B cell (primary cell): ENCODE results near the gene PREX1. TPM values are rescaled to one million over a fixed set of nuclear protein-coding genes. Genes with fewer than 3 reads are reported as not detected.

Experiments used
- ATAC-seq: fragments of 200-7000 bp; cut with Tn5 transposase; one replicate; pipeline ENCODE4 v1.10.0; 2021; ENCODE audit warnings: low read depth, mild to moderate bottlenecking, moderate number of reproducible peaks, moderate library complexity
- CTCF ChIA-PET: fragments of 350-600 bp; sonication (Branson Sonifier 250); formaldehyde crosslinking; loops from one replicate; lab custom pipeline; 2021; ENCODE audit warnings: antibody characterized with exemption, inconsistent platforms; lab: Charles Lee
- POLR2A ChIA-PET: fragments of 350-600 bp; sonication (Branson Sonifier 250); formaldehyde crosslinking; loops from one replicate; lab custom pipeline; 2021; ENCODE audit warnings: antibody characterized with exemption; lab: Charles Lee
- DNase-seq: peaks from one replicate; pipeline ENCODE4 v3.0.0; 2013
- H2AFZ ChIP-seq: 2 replicates; pipeline ENCODE4 v1.6.1; 2012; ENCODE audit warnings: mild to moderate bottlenecking, low read depth, low read length; ENCODE audit not compliant: insufficient read depth, poor library complexity, severe bottlenecking
- H3K27ac ChIP-seq, 2 donors: 1 replicate in 1 of 2; 2 replicates in 1 of 2; pipeline ENCODE4 v1.5.1; 2012 to 2013; ENCODE audit warnings: low read length in 2 of 2, mild to moderate bottlenecking in 2 of 2, moderate library complexity in 1 of 2
- H3K27me3 ChIP-seq, 4 experiments: fragments of 200-600 bp in 1 of 4; sonication (generic) in 1 of 4; replicated peaks in 1 of 4; 1 replicate in 2 of 4; 2 replicates in 2 of 4; pipeline versions ENCODE4 v1.6.1 to v1.7.0; 2013 to 2016; ENCODE audit warnings: low read length in 3 of 4, mild to moderate bottlenecking in 2 of 4, mixed read lengths in 1 of 4, moderate library complexity in 1 of 4; ENCODE audit not compliant: insufficient read depth in 4 of 4, control insufficient read depth in 3 of 4; ENCODE audit errors: control extremely low read depth in 1 of 4
- H3K36me3 ChIP-seq, 2 experiments: replicated peaks in 1 of 2; 1 replicate in 1 of 2; 2 replicates in 1 of 2; pipeline versions ENCODE4 v1.6.1 to v1.7.1; 2013; ENCODE audit warnings: low read length in 1 of 2; ENCODE audit not compliant: insufficient read depth in 2 of 2, control insufficient read depth in 1 of 2; ENCODE audit errors: control extremely low read depth in 1 of 2, extremely low read depth in 1 of 2
- H3K4me1 ChIP-seq, 2 donors: fragments of 200-600 bp in 1 of 2; sonication (generic) in 1 of 2; 1 replicate in 1 of 2; 2 replicates in 1 of 2; pipeline versions ENCODE4 v1.5.1 to v1.6.1; 2013 to 2017; ENCODE audit warnings: low read length in 2 of 2; ENCODE audit not compliant: control insufficient read depth in 2 of 2, insufficient read depth in 2 of 2
- H3K4me2 ChIP-seq: replicated peaks from 2 replicates; pipeline ENCODE3; 2012; ENCODE audit warnings: mild to moderate bottlenecking, low read depth, low read length; ENCODE audit not compliant: poor library complexity, severe bottlenecking
- H3K4me3 ChIP-seq, 5 experiments: fragments of 200-600 bp in 1 of 5; sonication (generic) in 1 of 5; 1 replicate in 3 of 5; 2 replicates in 2 of 5; pipeline versions ENCODE4 v1.5.1 to v1.7.0; 2011 to 2016; ENCODE audit warnings: low read length in 4 of 5, mild to moderate bottlenecking in 4 of 5, low read depth in 2 of 5, control low read depth in 1 of 5, moderate library complexity in 1 of 5; ENCODE audit not compliant: insufficient read depth in 1 of 5; ENCODE audit errors: control extremely low read depth in 1 of 5, extremely low read depth in 1 of 5
- H3K79me2 ChIP-seq: fragments of 200-600 bp; sonication (generic); one replicate; pipeline ENCODE4 v1.6.0; 2016; ENCODE audit warnings: low read length; ENCODE audit not compliant: control insufficient read depth, insufficient read depth
- H3K9ac ChIP-seq: fragments of 200-600 bp; sonication (generic); 2 replicates; pipeline ENCODE4 v1.6.1; 2017; ENCODE audit warnings: mild to moderate bottlenecking, low read length, moderate library complexity
- H3K9me3 ChIP-seq, 3 donors: one replicate each; pipeline versions ENCODE4 v1.6.1 to v1.7.1; 2013; ENCODE audit warnings: low read length in 2 of 3; ENCODE audit not compliant: control insufficient read depth in 2 of 3, insufficient read depth in 1 of 3; ENCODE audit errors: control extremely low read depth in 1 of 3
- H4K20me1 ChIP-seq: 2 replicates; pipeline ENCODE4 v1.6.0; 2012; ENCODE audit warnings: mild to moderate bottlenecking, low read length; ENCODE audit not compliant: insufficient read depth, control insufficient read depth, poor library complexity, severe bottlenecking
- H3K27ac Mint-ChIP-seq: one replicate; pipeline ENCODE4 v1.8.0; 2021; ENCODE audit warnings: mixed read lengths
- H3K27me3 Mint-ChIP-seq: one replicate; pipeline ENCODE4 v1.8.0; 2021; ENCODE audit warnings: mixed read lengths
- H3K4me1 Mint-ChIP-seq: one replicate; pipeline ENCODE4 v1.8.0; 2021; ENCODE audit warnings: mixed read lengths
- H3K4me3 Mint-ChIP-seq: one replicate; pipeline ENCODE4 v1.8.0; 2021; ENCODE audit warnings: mixed read lengths
- H3K9me3 Mint-ChIP-seq: one replicate; pipeline ENCODE4 v1.8.0; 2022; ENCODE audit warnings: mixed read lengths; ENCODE audit not compliant: insufficient read depth
- EZH2 ChIP-seq: IDR thresholded peaks from 2 replicates; pipeline ENCODE4 v1.6.1; 2012; ENCODE audit warnings: borderline replicate concordance, low read depth, mild to moderate bottlenecking, moderate library complexity, low read length; ENCODE audit not compliant: insufficient read depth, poor library complexity, severe bottlenecking
- WGBS: methylation state at CpG from one replicate; pipeline ENCODE4 v1.1.5; 2013; ENCODE audit warnings: missing lambda C conversion rate; ENCODE audit not compliant: insufficient coverage; 5-methylcytosine and 5-hydroxymethylcytosine counted together
- intact Hi-C: fragments of 100-400 bp; cut with micrococcal nuclease; formaldehyde crosslinking; loops from one replicate; pipeline ENCODE4 v1.10.0; 2022
- polyA plus RNA-seq: library from polyadenylated mRNA; depleted of rRNA; stranded (reverse); fragments of >200 nt; gene quantifications from 2 replicates; pipeline ENCODE4 v1.2.3, GENCODE V29; 2012
- total RNA-seq, 2 donors: library from RNA; stranded (reverse); fragments of 120-200 nt in 1 of 2; gene quantifications; 1 replicate in 1 of 2; 2 replicates in 1 of 2; pipeline versions ENCODE4 v1.2.3 to v1.2.4, GENCODE V29; 2013 to 2022
- TF ChIP-seq, protein P1 (sequence below): fragments of 200-600 bp; IDR thresholded peaks from one replicate; pipeline ENCODE4 v1.8.0; 2022; ENCODE audit warnings: antibody characterized with exemption, mild to moderate bottlenecking

Gene PREX1
- total and polyA plus RNA-seq, 2 donors (not counting 1 experiment from before 2014, with no cell fraction given) = 79.1 to 99.4 TPM

GRCh38 chr20:48708116-48708515 is 119.7 kb downstream of the PREX1 start:
- TF ChIP-seq, protein P1, sequence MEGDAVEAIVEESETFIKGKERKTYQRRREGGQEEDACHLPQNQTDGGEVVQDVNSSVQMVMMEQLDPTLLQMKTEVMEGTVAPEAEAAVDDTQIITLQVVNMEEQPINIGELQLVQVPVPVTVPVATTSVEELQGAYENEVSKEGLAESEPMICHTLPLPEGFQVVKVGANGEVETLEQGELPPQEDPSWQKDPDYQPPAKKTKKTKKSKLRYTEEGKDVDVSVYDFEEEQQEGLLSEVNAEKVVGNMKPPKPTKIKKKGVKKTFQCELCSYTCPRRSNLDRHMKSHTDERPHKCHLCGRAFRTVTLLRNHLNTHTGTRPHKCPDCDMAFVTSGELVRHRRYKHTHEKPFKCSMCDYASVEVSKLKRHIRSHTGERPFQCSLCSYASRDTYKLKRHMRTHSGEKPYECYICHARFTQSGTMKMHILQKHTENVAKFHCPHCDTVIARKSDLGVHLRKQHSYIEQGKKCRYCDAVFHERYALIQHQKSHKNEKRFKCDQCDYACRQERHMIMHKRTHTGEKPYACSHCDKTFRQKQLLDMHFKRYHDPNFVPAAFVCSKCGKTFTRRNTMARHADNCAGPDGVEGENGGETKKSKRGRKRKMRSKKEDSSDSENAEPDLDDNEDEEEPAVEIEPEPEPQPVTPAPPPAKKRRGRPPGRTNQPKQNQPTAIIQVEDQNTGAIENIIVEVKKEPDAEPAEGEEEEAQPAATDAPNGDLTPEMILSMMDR = no peak
- no peak for TF ChIP-seq EZH2
- DNase-seq = no peak
- Histone ChIP-seq H3K27me3 (no peaks in the 10 kb centered on the region), H2AFZ (no peak overlapping the region), H3K4me2 (no peak overlapping the region), H4K20me1 (peaks cover 94% of the 10 kb centered on the region), H3K9me3 (peaks cover 0 to 5% (median 0%) of the 10 kb centered on the region in 3 donors), H3K36me3 (peaks cover 0 to 66% of the 10 kb centered on the region in 2 experiments), H3K79me2 (peaks cover 96% of the 10 kb centered on the region), H3K4me3 (no peak overlapping the region), H3K9ac (no peak overlapping the region), H3K4me1 (peaks cover 21 to 59% of the 10 kb centered on the region in 2 donors), H3K27ac (no peak overlapping the region)
- WGBS = 100% methylated on average over 7 of the region's 7 CpGs
- Mint-ChIP-seq H3K9me3 (no peaks in the 10 kb centered on the region), H3K27me3 (no peaks in the 10 kb centered on the region), H3K4me1 (peaks cover 50% of the 10 kb centered on the region), H3K27ac (no peak overlapping the region), H3K4me3 (no peak overlapping the region)
- intact Hi-C loops = no loop called here
- no peak for ATAC-seq
- POLR2A ChIA-PET = no interaction called here
- CTCF ChIA-PET = no interaction called here

- H3K9me3 Mint-ChIP-seq = no peaks in the 10 kb centered on the region
- TF ChIP-seq, protein P1 = no peak
- TF ChIP-seq EZH2 = no peak
- Histone ChIP-seq H3K4me3 (no peak overlapping the region), H3K9me3 (peaks cover 0 to 5% (median 0%) of the 10 kb centered on the region in 3 donors), H3K27me3 (no peaks in the 10 kb centered on the region), H3K9ac (no peak overlapping the region), H3K4me1 (peaks cover 11 to 47% of the 10 kb centered on the region in 2 donors), H3K36me3 (peaks cover 0 to 77% of the 10 kb centered on the region in 2 experiments), H3K79me2 (peaks cover 100% of the 10 kb centered on the region), H2AFZ (no peak overlapping the region), H3K27ac (no peak overlapping the region), H4K20me1 (peaks cover 98% of the 10 kb centered on the region), H3K4me2 (no peak overlapping the region)
- H3K27ac Mint-ChIP-seq = no peak overlapping the region
- ChIA-PET CTCF (interaction anchor here (2.1 kb wide), 1 partner anchor 49 kb away, joined by 10 read pairs; no protein-coding TSS in a partner anchor), POLR2A (no interaction called here)
- H3K4me3 Mint-ChIP-seq = no peak overlapping the region
- DNase-seq (no peak), ATAC-seq (no peak)
- 64% methylated on average over 12 of the region's 12 CpGs for WGBS
- intact Hi-C loops = no loop called here
- H3K27me3 Mint-ChIP-seq = no peaks in the 10 kb centered on the region
- H3K4me1 Mint-ChIP-seq = peaks cover 43% of the 10 kb centered on the region
Observed at GRCh38 chr20:48706710-48707365, 121.0 kb downstream of the PREX1 start.
